ENCODE measurements around the gene SFXN1. TPM values are rescaled to one million over a fixed set of nuclear protein-coding genes. Genes with fewer than 3 reads are reported as not detected.
"Not testable (repeated sequence)": the region's sequence is repeated elsewhere in the genome, so short reads cannot be mapped to it uniquely, and the experiment has no call there.

Gene SFXN1, protein sequence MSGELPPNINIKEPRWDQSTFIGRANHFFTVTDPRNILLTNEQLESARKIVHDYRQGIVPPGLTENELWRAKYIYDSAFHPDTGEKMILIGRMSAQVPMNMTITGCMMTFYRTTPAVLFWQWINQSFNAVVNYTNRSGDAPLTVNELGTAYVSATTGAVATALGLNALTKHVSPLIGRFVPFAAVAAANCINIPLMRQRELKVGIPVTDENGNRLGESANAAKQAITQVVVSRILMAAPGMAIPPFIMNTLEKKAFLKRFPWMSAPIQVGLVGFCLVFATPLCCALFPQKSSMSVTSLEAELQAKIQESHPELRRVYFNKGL
- 103 TPM for polyA plus RNA-seq (2013, experiment 1 of 2)
- 95.3 TPM for polyA plus RNA-seq (2013, experiment 2 of 2)

DNA sequence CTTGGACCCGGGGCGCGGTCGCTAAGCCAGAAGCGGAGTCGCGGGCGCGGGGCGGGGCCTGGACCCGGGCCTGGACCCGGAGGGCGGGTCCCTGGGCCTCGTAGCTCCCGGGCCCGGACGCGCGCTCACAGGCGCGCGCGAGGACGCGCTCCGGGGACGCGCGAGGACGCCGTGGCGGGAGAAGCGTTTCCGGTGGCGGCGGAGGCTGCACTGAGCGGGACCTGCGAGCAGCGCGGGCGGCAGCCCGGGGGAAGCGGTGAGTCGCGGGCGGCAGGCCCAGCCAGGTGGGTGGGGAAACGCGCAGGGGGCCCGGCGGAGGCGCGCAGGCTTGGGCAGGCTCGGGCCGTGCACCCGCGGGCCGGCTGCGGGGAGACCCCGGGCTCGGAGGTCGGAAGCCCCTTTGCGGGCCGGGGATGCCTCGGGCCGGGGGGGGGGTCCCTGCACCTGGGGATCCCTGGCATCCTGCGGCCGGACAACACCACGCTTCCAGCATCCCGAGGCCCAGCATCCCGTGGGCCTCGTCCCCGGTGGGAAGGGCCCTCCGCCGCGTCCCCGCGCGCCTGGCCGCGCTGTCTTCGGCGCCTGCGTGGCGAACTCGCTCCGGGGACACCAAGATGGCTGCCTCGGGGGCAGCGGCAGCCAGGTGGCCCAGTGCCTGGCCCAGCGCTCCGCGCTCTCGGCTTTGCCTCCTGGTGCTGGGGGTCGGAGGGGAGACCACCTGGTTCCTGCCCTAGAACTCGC, at the start of gene SFXN1:
TSS of gene SFXN1 (plus strand) at position 177 of the 741 bp plus-strand sequence. CDS start 13,544 bp downstream, outside the sequence.
- H3K4me1 ChIP-seq (ENCODE audit: control insufficient read depth, insufficient read depth, low read length, poor library complexity, severe bottlenecking): peaks cover 8% of the 10 kb centered on the region
- H3K27ac ChIP-seq (ENCODE audit: low read depth, low read length, severe bottlenecking): peak within 1 kb of the TSS; percentile 41
- peak within 1 kb of the TSS; percentile 81 for H3K4me3 ChIP-seq (ENCODE audit: extremely low read depth, insufficient read depth, low read length, poor library complexity, severe bottlenecking)
- H3K9me3 ChIP-seq (ENCODE audit: control insufficient read depth, low read length): no peaks in the 10 kb centered on the region
- peaks cover 34% of the 10 kb centered on the region for H3K36me3 ChIP-seq (ENCODE audit: control insufficient read depth, insufficient read depth, low read length)
- 0 to 1% methylated on average over 52 to 60 of the region's 94 CpGs for WGBS, 2 experiments (ENCODE audit: insufficient coverage in 2 of 2)

DNA sequence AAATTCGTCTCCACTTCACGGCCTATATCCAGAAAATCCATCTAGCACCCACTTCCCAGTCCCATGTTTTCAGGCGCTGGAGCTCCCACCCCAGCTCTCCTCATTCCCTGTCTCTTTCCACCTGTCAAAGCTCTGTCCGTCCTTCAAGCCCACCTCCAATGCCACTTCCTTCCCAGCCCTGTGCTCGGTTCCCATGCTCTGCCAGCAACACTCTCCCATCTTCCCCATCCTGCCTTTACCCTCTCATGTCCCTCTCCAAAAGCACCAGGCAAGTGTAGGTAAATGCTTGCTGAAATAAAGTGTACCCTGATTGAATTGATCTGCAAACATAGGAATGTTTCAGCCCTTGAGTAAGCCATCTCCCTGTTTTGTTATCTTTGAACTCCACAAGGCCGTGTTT, 43.6 kb upstream of the SFXN1 start:
- H3K4me1 ChIP-seq (ENCODE audit: control insufficient read depth, insufficient read depth, low read length, poor library complexity, severe bottlenecking): no peaks in the 10 kb centered on the region
- no peak overlapping the region for H3K4me3 ChIP-seq (ENCODE audit: extremely low read depth, insufficient read depth, low read length, poor library complexity, severe bottlenecking)
- H3K9me3 ChIP-seq (ENCODE audit: control insufficient read depth, low read length): no peaks in the 10 kb centered on the region
- WGBS, 2 experiments (ENCODE audit: insufficient coverage in 2 of 2): 61 to 73% methylated on average over 5 of the region's 6 CpGs
- no peaks in the 10 kb centered on the region for H3K36me3 ChIP-seq (ENCODE audit: control insufficient read depth, insufficient read depth, low read length)
- no peak overlapping the region for H3K27ac ChIP-seq (ENCODE audit: low read depth, low read length, severe bottlenecking)

DNA sequence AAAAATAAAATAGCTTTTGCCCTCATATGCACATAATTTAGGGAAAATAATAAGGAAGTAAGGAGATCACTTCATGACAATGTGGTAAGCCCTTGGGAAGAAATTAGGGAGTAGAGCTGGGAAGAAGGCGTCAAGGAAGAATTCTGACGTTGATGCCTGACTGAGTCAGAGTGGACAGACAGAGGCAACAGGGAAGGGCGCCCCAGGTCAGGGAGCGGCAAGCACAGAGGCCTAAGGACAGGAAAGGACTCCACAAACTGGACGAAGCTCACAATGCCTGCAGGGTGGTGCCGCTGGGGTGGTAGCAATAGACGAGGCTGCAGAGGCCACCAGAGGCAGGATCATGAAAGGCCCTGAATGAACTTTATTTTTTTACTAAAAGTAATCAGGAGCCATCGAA, 42.0 kb upstream of the SFXN1 start:
- 55 to 63% methylated on average over 7 to 8 of the region's 8 CpGs for WGBS, 2 experiments (ENCODE audit: insufficient coverage in 2 of 2)
- Histone ChIP-seq H3K27ac (ENCODE audit: low read depth, low read length, severe bottlenecking) (no peak overlapping the region), H3K36me3 (ENCODE audit: control insufficient read depth, insufficient read depth, low read length) (no peaks in the 10 kb centered on the region), H3K4me3 (ENCODE audit: extremely low read depth, insufficient read depth, low read length, poor library complexity, severe bottlenecking) (no peak overlapping the region), H3K9me3 (ENCODE audit: control insufficient read depth, low read length) (no peaks in the 10 kb centered on the region), H3K4me1 (ENCODE audit: control insufficient read depth, insufficient read depth, low read length, poor library complexity, severe bottlenecking) (no peaks in the 10 kb centered on the region)

DNA sequence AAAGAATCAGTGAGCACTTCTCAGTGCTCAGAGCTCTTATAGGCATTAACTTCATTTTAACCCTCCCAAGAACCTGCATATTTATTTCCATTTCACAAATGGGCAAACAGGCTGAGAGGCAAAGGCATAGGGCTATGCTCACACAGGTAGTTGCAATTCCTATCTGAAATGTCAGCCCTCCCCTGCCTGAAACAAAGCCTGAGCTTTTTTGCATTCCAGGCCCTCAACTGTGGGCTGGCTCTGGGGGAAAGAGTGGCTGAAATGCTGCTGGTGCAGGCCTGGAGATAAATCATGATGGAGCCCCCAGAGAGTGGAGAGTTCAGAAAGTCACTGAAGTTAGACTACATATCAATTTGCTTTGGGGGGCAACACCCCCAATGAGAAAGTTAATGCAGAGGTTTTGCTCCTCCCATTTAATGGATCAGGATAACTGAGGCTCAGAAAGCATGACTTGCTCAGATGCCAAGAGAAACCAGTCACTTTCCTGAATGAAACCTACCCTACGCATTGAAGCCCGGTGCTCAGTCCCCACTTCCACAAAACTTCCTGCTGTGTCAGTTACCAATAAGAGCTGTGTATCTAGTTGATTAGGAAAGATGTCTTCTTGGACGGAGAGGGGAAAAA, 40.0 kb upstream of the SFXN1 start:
- Histone ChIP-seq H3K9me3 (ENCODE audit: control insufficient read depth, low read length) (no peaks in the 10 kb centered on the region), H3K4me1 (ENCODE audit: control insufficient read depth, insufficient read depth, low read length, poor library complexity, severe bottlenecking) (no peaks in the 10 kb centered on the region), H3K4me3 (ENCODE audit: extremely low read depth, insufficient read depth, low read length, poor library complexity, severe bottlenecking) (no peak overlapping the region), H3K27ac (ENCODE audit: low read depth, low read length, severe bottlenecking) (no peak overlapping the region), H3K36me3 (ENCODE audit: control insufficient read depth, insufficient read depth, low read length) (no peaks in the 10 kb centered on the region)
- WGBS, 2 experiments (ENCODE audit: insufficient coverage in 2 of 2): no CpG with 5 or more reads among the region's 3 CpGs

DNA sequence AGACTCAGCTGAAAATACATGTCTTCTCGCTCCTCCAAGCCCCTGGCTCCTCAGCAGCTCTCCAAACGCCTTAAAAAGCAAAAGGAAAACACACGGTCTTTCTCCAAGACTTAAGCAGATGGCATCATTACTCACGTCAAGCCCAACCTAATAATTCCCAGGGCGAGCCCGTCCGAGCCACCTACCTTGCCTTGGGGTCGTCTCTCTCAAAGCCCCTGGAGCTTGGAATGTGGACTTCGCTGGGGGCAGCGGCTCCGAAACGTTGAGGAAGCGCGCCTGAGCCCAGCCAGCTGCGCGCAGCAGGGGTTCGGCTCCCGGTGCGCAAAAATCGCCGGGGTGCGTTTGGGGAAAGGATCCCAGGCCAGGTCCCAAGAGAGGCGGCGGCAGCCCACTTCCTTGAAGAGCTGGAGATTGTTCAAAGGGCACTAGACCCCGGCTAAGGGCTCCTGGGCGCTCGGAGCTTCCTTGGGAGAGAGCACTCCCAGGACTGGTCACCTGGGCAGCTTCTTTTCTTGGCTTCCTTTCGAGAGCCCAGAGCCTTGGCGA, 34.8 kb upstream of the SFXN1 start:
- Histone ChIP-seq H3K4me3 (ENCODE audit: extremely low read depth, insufficient read depth, low read length, poor library complexity, severe bottlenecking) (peak overlapping the region; percentile 36), H3K9me3 (ENCODE audit: control insufficient read depth, low read length) (no peaks in the 10 kb centered on the region), H3K4me1 (ENCODE audit: control insufficient read depth, insufficient read depth, low read length, poor library complexity, severe bottlenecking) (peaks cover 2% of the 10 kb centered on the region), H3K36me3 (ENCODE audit: control insufficient read depth, insufficient read depth, low read length) (no peaks in the 10 kb centered on the region), H3K27ac (ENCODE audit: low read depth, low read length, severe bottlenecking) (no peak overlapping the region)
- 15 to 21% methylated on average over 20 to 27 of the region's 29 CpGs for WGBS, 2 experiments (ENCODE audit: insufficient coverage in 2 of 2)

DNA sequence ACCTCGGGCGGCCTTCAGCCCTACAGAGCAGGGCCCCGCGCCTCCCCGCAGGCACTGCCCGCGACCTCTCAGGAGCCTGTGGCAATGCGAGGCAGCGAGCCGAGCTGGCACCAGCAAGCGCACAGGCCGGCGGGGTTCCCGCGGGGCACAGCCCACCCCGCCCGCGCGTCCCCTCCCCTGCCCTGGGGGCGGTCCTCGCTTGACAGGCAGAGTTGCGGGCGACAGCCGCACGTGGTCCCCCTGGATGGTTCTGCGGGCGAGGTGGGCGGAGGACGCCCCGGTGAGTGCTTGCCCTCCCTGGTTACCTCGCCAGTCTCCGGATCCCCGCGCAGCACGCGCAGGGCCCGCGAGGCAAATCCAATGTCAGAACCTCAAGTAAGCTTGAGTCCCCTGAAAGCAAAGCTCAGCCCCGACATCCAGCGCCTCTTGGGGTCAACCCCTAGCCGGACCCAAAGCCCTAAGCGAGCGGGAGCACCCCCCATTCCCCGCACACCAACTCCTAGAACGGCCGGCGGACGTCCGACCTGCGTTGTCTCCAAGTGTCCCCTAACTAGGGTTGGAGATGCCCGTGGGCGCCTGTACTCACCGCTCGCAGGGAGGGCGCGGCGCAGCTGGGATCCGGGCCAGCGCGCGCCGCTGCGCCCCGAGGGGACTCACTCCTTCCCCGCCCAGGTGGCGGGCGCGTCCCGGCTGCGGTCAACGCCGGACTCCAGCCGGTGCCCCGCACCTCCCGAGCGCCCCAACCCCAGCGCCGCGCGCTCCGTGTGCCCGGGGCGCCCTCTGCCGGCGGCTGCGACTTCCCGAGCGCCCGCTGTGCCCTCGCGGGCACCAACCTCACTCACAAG, 34.1 kb upstream of the SFXN1 start, which contains the start of gene DRD1:
TSS of gene DRD1 (minus strand) at position 123 of the 845 bp plus-strand sequence. CDS start 1,083 bp downstream, outside the sequence.
- Histone ChIP-seq H3K36me3 (ENCODE audit: control insufficient read depth, insufficient read depth, low read length) (no peaks in the 10 kb centered on the region), H3K9me3 (ENCODE audit: control insufficient read depth, low read length) (no peaks in the 10 kb centered on the region), H3K4me1 (ENCODE audit: control insufficient read depth, insufficient read depth, low read length, poor library complexity, severe bottlenecking) (peaks cover 2% of the 10 kb centered on the region), H3K27ac (ENCODE audit: low read depth, low read length, severe bottlenecking) (no peak within 1 kb of the TSS), H3K4me3 (ENCODE audit: extremely low read depth, insufficient read depth, low read length, poor library complexity, severe bottlenecking) (peak within 1 kb of the TSS; percentile 36)
- 1% methylated on average over 77 to 84 of the region's 91 CpGs for WGBS, 2 experiments (ENCODE audit: insufficient coverage in 2 of 2)

DNA sequence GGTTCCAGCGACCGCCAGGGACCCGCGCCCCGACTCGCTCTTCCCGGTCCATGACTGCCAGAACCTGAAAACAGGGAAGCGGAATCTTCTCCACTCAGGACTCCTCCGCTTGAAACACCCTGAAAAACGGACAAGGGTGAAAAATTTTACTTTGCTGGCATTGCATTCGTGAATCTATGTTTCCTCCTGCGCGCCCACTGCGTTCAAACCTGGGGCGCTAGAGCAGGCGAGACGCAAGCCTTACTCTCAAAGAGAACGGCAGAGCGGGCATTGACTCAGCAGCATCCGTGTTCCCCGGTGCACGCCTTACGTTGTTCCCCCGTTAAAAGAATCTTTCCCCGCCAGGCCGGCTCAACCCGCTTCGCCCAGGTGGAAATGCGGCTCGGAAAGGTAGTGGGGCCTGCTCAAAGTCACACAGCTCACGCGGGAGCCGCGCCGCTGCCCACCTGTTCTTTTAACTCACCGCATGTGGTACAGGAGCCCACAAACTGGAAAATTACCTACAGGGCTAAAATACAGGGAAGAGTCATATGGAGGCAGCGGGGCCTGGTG, 33.4 kb upstream of the SFXN1 start:
- H3K36me3 ChIP-seq (ENCODE audit: control insufficient read depth, insufficient read depth, low read length): no peaks in the 10 kb centered on the region
- H3K4me1 ChIP-seq (ENCODE audit: control insufficient read depth, insufficient read depth, low read length, poor library complexity, severe bottlenecking): peaks cover 2% of the 10 kb centered on the region
- no peaks in the 10 kb centered on the region for H3K9me3 ChIP-seq (ENCODE audit: control insufficient read depth, low read length)
- H3K4me3 ChIP-seq (ENCODE audit: extremely low read depth, insufficient read depth, low read length, poor library complexity, severe bottlenecking): peak overlapping the region; percentile 36
- no peak overlapping the region for H3K27ac ChIP-seq (ENCODE audit: low read depth, low read length, severe bottlenecking)
- WGBS, 2 experiments (ENCODE audit: insufficient coverage in 2 of 2): 68% methylated on average over 29 to 37 of the region's 37 CpGs

DNA sequence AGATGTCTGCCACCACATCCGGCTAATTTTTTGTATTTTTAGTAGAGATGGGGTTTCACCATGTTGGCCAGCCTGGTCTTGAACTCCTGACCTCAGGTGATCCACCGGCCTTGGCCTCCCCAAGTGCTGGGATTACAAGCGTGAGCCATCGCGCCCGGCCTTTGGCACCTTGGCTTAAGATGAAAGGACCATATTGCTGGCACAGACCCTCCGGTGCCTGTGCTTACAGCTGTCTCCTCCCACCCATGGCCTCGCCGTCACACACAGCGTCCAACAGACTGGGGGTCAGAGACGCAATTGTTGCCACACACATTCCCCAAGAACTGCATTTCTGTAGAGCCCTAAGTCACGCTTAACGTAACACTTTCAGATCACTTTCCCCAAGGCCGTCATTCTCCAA, 32.0 kb upstream of the SFXN1 start:
- 92 to 96% methylated on average over 13 of the region's 14 CpGs for WGBS, 2 experiments (ENCODE audit: insufficient coverage in 2 of 2)
- H3K36me3 ChIP-seq (ENCODE audit: control insufficient read depth, insufficient read depth, low read length): not testable (repeated sequence)

DNA sequence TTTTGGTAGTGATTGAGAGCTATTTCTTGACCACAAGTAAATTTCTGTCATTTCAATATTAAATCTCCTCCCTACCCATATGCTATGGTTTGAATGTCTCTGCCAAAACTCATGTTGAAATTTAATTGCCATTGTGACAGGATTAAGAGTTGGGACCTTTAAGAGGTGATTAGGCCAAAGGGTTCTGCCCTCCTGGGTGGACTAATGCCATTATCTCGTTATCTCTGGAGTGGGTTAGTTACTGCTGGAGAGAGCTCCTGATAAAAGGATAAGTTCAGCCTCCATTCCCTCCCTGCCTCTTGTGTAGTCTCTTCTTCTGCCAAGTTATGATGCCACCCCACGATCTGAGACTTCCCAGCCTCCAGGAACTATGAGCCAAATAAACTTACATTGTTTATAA, 30.8 kb upstream of the SFXN1 start:
- H3K9me3 ChIP-seq (ENCODE audit: control insufficient read depth, low read length): no peaks in the 10 kb centered on the region
- H3K27ac ChIP-seq (ENCODE audit: low read depth, low read length, severe bottlenecking): no peak overlapping the region
- no peaks in the 10 kb centered on the region for H3K36me3 ChIP-seq (ENCODE audit: control insufficient read depth, insufficient read depth, low read length)
- H3K4me3 ChIP-seq (ENCODE audit: extremely low read depth, insufficient read depth, low read length, poor library complexity, severe bottlenecking): no peak overlapping the region
- 75% methylated on average over 1 of the region's 2 CpGs; no CpG with 5 or more reads in 1 of the 2 experiments for WGBS, 2 experiments (ENCODE audit: insufficient coverage in 2 of 2)
- peaks cover 2% of the 10 kb centered on the region for H3K4me1 ChIP-seq (ENCODE audit: control insufficient read depth, insufficient read depth, low read length, poor library complexity, severe bottlenecking)

More for the DNA sequence above, 32.0 kb upstream of the SFXN1 start:
- H3K4me3 ChIP-seq (ENCODE audit: extremely low read depth, insufficient read depth, low read length, poor library complexity, severe bottlenecking); H3K4me1 ChIP-seq (ENCODE audit: control insufficient read depth, insufficient read depth, low read length, poor library complexity, severe bottlenecking); H3K9me3 ChIP-seq (ENCODE audit: control insufficient read depth, low read length); H3K27ac ChIP-seq (ENCODE audit: low read depth, low read length, severe bottlenecking): not testable (repeated sequence)
